Measurements from ENCODE around the gene OSBPL1A. TPM values are rescaled to one million over a fixed set of nuclear protein-coding genes. Genes with fewer than 3 reads are reported as not detected.

Gene OSBPL1A
- total RNA-seq, 4 donors from 2014 or later: 61.5 to 227 (median 98.7) TPM

DNA sequence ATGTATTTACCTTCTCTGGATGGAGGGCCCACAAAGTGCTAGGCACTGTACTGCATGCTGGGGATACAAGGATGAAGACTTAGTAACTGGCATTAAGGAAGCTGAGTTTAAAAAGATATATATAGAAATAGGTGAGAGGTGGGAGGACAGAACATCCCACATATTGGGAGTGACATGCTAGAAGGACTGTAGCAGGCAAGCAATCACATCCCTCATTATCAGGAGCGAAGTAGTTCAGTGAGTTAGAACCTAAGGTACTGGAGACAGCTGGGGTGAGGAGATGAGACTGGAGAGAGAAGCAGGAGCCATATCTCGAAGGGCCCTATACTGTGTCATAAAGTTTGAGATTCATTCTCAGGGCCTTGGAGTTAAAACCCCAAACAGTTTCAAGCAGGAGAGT is 10.9 kb upstream of the OSBPL1A start:
- Histone ChIP-seq H3K4me1 (no peaks in the 10 kb centered on the region), H3K9me3 (no peaks in the 10 kb centered on the region), H3K4me3 (no peak overlapping the region), H3K27ac (no peak overlapping the region), H3K36me3 (no peaks in the 10 kb centered on the region), H3K27me3 (peaks cover 0 to 10% (median 3%) of the 10 kb centered on the region in 3 donors)
- DNase-seq (no peak), ATAC-seq (no peak)
- in situ Hi-C loops (cut with MboI; ENCODE audit: low sequenced_read_pairs in 4 of 4): no loop called here
- intact Hi-C loops (cut with DNase I; ENCODE audit: low total_unique reads): no loop called here
- no peak for TF ChIP-seq POLR2A (IDR thresholded peaks at IDR 0.05)
- TF ChIP-seq, protein P1, sequence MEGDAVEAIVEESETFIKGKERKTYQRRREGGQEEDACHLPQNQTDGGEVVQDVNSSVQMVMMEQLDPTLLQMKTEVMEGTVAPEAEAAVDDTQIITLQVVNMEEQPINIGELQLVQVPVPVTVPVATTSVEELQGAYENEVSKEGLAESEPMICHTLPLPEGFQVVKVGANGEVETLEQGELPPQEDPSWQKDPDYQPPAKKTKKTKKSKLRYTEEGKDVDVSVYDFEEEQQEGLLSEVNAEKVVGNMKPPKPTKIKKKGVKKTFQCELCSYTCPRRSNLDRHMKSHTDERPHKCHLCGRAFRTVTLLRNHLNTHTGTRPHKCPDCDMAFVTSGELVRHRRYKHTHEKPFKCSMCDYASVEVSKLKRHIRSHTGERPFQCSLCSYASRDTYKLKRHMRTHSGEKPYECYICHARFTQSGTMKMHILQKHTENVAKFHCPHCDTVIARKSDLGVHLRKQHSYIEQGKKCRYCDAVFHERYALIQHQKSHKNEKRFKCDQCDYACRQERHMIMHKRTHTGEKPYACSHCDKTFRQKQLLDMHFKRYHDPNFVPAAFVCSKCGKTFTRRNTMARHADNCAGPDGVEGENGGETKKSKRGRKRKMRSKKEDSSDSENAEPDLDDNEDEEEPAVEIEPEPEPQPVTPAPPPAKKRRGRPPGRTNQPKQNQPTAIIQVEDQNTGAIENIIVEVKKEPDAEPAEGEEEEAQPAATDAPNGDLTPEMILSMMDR (IDR thresholded peaks at IDR 0.05 in 4 of 5, conservative IDR thresholded peaks at IDR 0.05 in 1 of 5): no peak

DNA sequence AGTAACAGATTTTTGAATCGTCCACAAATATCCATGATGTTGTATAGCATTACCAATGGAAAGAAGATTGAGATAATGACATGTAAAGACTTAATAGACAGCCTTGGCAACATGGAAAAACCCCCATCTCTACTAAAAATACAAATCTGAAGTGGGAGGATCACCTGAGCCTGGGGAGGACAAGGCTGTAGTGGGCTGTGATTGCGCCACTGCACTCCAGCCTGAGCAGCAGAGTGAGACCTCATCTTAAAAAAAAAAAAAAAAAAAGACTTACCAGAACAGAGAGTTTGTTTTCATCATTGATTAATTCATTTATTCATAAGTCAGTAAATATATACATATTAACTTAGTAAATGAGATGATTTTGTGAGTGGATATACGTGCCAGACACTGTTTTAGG is 7.0 kb upstream of the OSBPL1A start:
- TF ChIP-seq POLR2A (IDR thresholded peaks at IDR 0.05): no peak
- TF ChIP-seq, protein P1 (IDR thresholded peaks at IDR 0.05 in 4 of 5, conservative IDR thresholded peaks at IDR 0.05 in 1 of 5): no peak
- ATAC-seq (no peak), DNase-seq (no peak)
- H3K4me1 ChIP-seq: no peaks in the 10 kb centered on the region
- H3K4me3 ChIP-seq: no peak overlapping the region
- H3K27ac ChIP-seq: no peak overlapping the region
- peaks cover 0 to 10% (median 3%) of the 10 kb centered on the region in 3 donors for H3K27me3 ChIP-seq
- H3K9me3 ChIP-seq: no peaks in the 10 kb centered on the region
- no peaks in the 10 kb centered on the region for H3K36me3 ChIP-seq
- intact Hi-C loops (cut with DNase I; ENCODE audit: low total_unique reads): no loop called here
- in situ Hi-C loops (cut with MboI; ENCODE audit: low sequenced_read_pairs in 4 of 4): no loop called here

DNA sequence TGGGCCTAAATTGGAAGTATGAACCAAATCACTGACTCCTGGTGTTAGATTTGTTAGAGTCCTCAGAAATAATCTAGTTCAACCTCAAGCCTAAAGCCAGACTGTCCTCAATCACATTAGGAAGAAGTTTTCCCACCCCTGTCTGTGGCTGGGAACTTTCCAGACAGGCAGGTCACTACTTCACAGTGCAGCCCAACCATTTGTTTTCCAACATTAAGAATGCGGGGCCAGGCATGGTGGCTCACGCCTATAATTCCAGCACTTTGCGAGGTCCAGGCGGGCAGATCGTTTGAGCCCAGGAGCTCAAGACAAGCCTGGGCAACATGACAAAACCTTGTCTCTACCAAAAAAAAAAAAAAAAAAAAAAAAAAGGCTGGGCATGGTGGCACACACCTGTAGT is 5.5 kb upstream of the OSBPL1A start:
- Histone ChIP-seq H3K4me1 (no peaks in the 10 kb centered on the region), H3K4me3 (no peak overlapping the region), H3K27ac (no peak overlapping the region), H3K36me3 (no peaks in the 10 kb centered on the region), H3K9me3 (no peaks in the 10 kb centered on the region), H3K27me3 (peaks cover 5 to 14% (median 6%) of the 10 kb centered on the region in 3 donors)
- ATAC-seq (no peak), DNase-seq (no peak)
- TF ChIP-seq, protein P1 (IDR thresholded peaks at IDR 0.05 in 4 of 5, conservative IDR thresholded peaks at IDR 0.05 in 1 of 5): no peak
- TF ChIP-seq POLR2A (IDR thresholded peaks at IDR 0.05): no peak
- intact Hi-C loops (cut with DNase I; ENCODE audit: low total_unique reads) (no loop called here), in situ Hi-C loops (cut with MboI; ENCODE audit: low sequenced_read_pairs in 4 of 4) (no loop called here)

DNA sequence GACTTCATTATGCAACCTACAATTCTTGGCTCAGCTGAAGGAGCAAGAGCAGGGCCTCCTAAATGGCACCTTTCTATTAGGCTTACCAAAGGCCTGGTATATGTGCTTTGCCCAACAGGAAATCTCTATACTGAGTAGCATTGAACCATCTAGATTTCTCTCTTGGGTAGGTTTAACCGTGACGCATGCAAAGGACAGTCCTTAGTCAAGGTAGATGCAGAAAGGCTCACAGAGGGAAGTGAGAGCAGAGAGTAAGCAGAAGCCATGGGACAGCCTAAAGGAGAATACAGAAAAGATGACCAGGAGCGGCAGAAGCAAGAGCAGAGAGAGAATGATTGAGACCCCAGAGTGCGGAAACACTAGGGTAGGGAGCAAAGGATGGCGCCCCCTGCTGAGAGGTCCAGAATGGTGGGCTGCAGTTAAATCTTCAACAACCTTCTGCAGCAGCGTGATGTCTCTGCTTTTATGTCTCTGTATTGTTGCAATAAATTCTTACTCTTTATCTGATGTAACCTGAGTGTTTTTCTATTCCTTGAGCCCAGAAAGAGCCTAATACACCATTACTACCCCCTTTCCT is 4.7 kb upstream of the OSBPL1A start:
- in situ Hi-C loops (cut with MboI; ENCODE audit: low sequenced_read_pairs in 4 of 4): no loop called here
- peaks cover 11 to 19% (median 12%) of the 10 kb centered on the region in 3 donors for H3K27me3 ChIP-seq
- no peak overlapping the region for H3K27ac ChIP-seq
- no peaks in the 10 kb centered on the region for H3K4me1 ChIP-seq
- DNase-seq (no peak), ATAC-seq (no peak)
- no peak overlapping the region for H3K4me3 ChIP-seq
- H3K36me3 ChIP-seq: no peaks in the 10 kb centered on the region
- intact Hi-C loops (cut with DNase I; ENCODE audit: low total_unique reads): no loop called here
- no peaks in the 10 kb centered on the region for H3K9me3 ChIP-seq
- TF ChIP-seq, protein P1 (IDR thresholded peaks at IDR 0.05 in 4 of 5, conservative IDR thresholded peaks at IDR 0.05 in 1 of 5): no peak
- TF ChIP-seq POLR2A (IDR thresholded peaks at IDR 0.05): no peak

- intact Hi-C loops (cut with DNase I; ENCODE audit: low total_unique reads): no loop called here
- Histone ChIP-seq H3K4me1 (peaks cover 5 to 9% of the 10 kb centered on the region in 2 donors), H3K9me3 (no peaks in the 10 kb centered on the region), H3K27me3 (peaks cover 26 to 35% (median 29%) of the 10 kb centered on the region in 3 donors), H3K4me3 (no peak overlapping the region), H3K27ac (no peak overlapping the region), H3K36me3 (no peaks in the 10 kb centered on the region)
- no peak for DNase-seq
- TF ChIP-seq POLR2A (IDR thresholded peaks at IDR 0.05): no peak
- TF ChIP-seq, protein P1 (IDR thresholded peaks at IDR 0.05 in 4 of 5, conservative IDR thresholded peaks at IDR 0.05 in 1 of 5): no peak
- in situ Hi-C loops (cut with MboI; ENCODE audit: low sequenced_read_pairs in 4 of 4): no loop called here
- no peak for ATAC-seq
These were observed 3.0 kb upstream of the OSBPL1A start for GRCh38 chr18:24400587-24400986.
